ENCODE results near the gene TGM1.

- no peak for TF ChIP-seq CTCF (IDR thresholded peaks at IDR 0.05; ENCODE audit: low read depth, low read length)
- TF ChIP-seq POLR2A (IDR thresholded peaks at IDR 0.05; ENCODE audit: extremely low read depth, insufficient read length) = no peak
- no peak for TF ChIP-seq MAX (IDR thresholded peaks at IDR 0.05; ENCODE audit: low read depth, low read length)
Measured at GRCh38 chr14:24285351-24285750, 22.4 kb upstream of the TGM1 start.
